Hematopoietic multipotent progenitor cell treated with erythropoietin and hydrocortisone succinate and interleukin-3 and kit ligand, for 15 days (in vitro differentiated cells): Measurements from ENCODE around the gene SLC19A2.
A peak's percentile ranks its signal among the peaks of the same experiment; 100 is the strongest.
"Not testable (repeated sequence)": the region's sequence is repeated elsewhere in the genome, so short reads cannot be mapped to it uniquely, and the experiment has no call there.

Experiments used
- DNase-seq: peaks from one replicate; pipeline ENCODE4 v3.0.0-alpha.2; 2015; ENCODE audit warnings: low spot score

SLC19A2 gene

GRCh38 chr1:169485431-169486280 is at the start of gene SLC19A2:
Gene SLC19A2, minus strand, starts transcription at chr1:169485944. Its CDS starts 178 bp downstream, at chr1:169485766.
- peak; percentile 98 for DNase-seq

- DNase-seq, result no peak
These were observed 48.9 kb upstream of the SLC19A2 start for GRCh38 chr1:169534653-169535052.

- not testable (repeated sequence) for DNase-seq
These were observed 47.9 kb upstream of the SLC19A2 start for GRCh38 chr1:169533528-169534190.

GRCh38 chr1:169530448-169530847 is 44.7 kb upstream of the SLC19A2 start:
- DNase-seq, result no peak

- no peak for DNase-seq
These were observed 43.4 kb upstream of the SLC19A2 start for GRCh38 chr1:169529068-169529642.

GRCh38 chr1:169528215-169529067 is 42.7 kb upstream of the SLC19A2 start:
- no peak for DNase-seq

GRCh38 chr1:169527451-169528214 is 41.9 kb upstream of the SLC19A2 start:
- no peak for DNase-seq

- no peak for DNase-seq
These were observed 41.3 kb upstream of the SLC19A2 start for GRCh38 chr1:169527001-169527400.

- DNase-seq, result no peak
These were observed 40.5 kb upstream of the SLC19A2 start for GRCh38 chr1:169526120-169526832.

- no peak for DNase-seq
These were observed 39.6 kb upstream of the SLC19A2 start for GRCh38 chr1:169525391-169525790.

GRCh38 chr1:169523904-169524303 is 38.2 kb upstream of the SLC19A2 start:
- no peak for DNase-seq

GRCh38 chr1:169521226-169521625 is 35.5 kb upstream of the SLC19A2 start:
- no peak for DNase-seq

- DNase-seq, result no peak
These were observed 31.9 kb upstream of the SLC19A2 start for GRCh38 chr1:169517558-169518186.

GRCh38 chr1:169515641-169516040 is 29.9 kb upstream of the SLC19A2 start:
- no peak for DNase-seq

GRCh38 chr1:169514566-169515270 is 29.0 kb upstream of the SLC19A2 start:
- DNase-seq, result no peak

GRCh38 chr1:169513208-169513607 is 27.5 kb upstream of the SLC19A2 start:
- no peak for DNase-seq

- DNase-seq, result no peak
These were observed 25.7 kb upstream of the SLC19A2 start for GRCh38 chr1:169511316-169512005.

GRCh38 chr1:169510060-169510459 is 24.3 kb upstream of the SLC19A2 start:
- DNase-seq, result no peak

- no peak for DNase-seq
These were observed 23.6 kb upstream of the SLC19A2 start for GRCh38 chr1:169509354-169509753.
